Measurements from ENCODE around the gene TUBG2. TPM values are rescaled to one million over a fixed set of nuclear protein-coding genes. Genes with fewer than 3 reads are reported as not detected.

The TUBG2 gene
- total and polyA plus RNA-seq, 10 of the 15 experiments (the other 5 are each of a cell fraction or from before 2014, with no cell fraction given) = 1.2 to 12.5 (median 8.9) TPM

- TF ChIP-seq USF2 (IDR thresholded peaks at IDR 0.05; ENCODE audit: borderline replicate concordance, low read depth, low read length) = no peak
- no peak for TF ChIP-seq CBX5 (IDR thresholded peaks at IDR 0.05; ENCODE audit: low read depth)
- TF ChIP-seq SMC3 (IDR thresholded peaks at IDR 0.05; ENCODE audit: borderline replicate concordance, low read length) = no peak
Measured at GRCh38 chr17:42692489-42692888, 33.4 kb downstream of the TUBG2 start (continued).

GRCh38 chr17:42694524-42694923, 35.4 kb downstream of the TUBG2 start:
- Histone ChIP-seq H3K4me3 (no peak overlapping the region), H2AFZ (ENCODE audit: control insufficient read depth, low read depth, low read length) (no peak overlapping the region), H3K9ac (ENCODE audit: control insufficient read depth, insufficient read depth, low read length) (no peak overlapping the region), H3K4me2 (ENCODE audit: control insufficient read depth, insufficient read depth) (no peak overlapping the region), H3K27ac (ENCODE audit: control insufficient read depth, insufficient read depth) (no peak overlapping the region), H3K9me3 (replicated peaks; ENCODE audit: control insufficient read depth, insufficient read depth, low read length) (no peaks in the 10 kb centered on the region), H4K20me1 (ENCODE audit: control insufficient read depth, insufficient read depth) (no peaks in the 10 kb centered on the region), H3K27me3 (replicated peaks in 1 of 2; ENCODE audit: control insufficient read depth in 2 of 2, insufficient read depth in 2 of 2, low read length in 1 of 2) (no peaks in the 10 kb centered on the region), H3K36me3 (ENCODE audit: control insufficient read depth in 2 of 2, insufficient read depth in 2 of 2, low read length in 1 of 2) (peaks cover 20 to 32% of the 10 kb centered on the region in 2 experiments), H3K79me2 (ENCODE audit: control insufficient read depth, insufficient read depth, low read length) (no peaks in the 10 kb centered on the region), H3K4me1 (ENCODE audit: control insufficient read depth, insufficient read depth, low read length) (no peaks in the 10 kb centered on the region)
- FAIRE-seq (no peak), DNase-seq (ENCODE audit: low read depth, low spot score) (no peak), ATAC-seq (no peak)
- no peak for TF ChIP-seq MTA2 (IDR thresholded peaks at IDR 0.05; ENCODE audit: low read depth)
- TF ChIP-seq NFIC (IDR thresholded peaks at IDR 0.05; ENCODE audit: low read depth, low read length) = no peak
- no peak for TF ChIP-seq PRDM15 (CRISPR knock-in tag; IDR thresholded peaks at IDR 0.05)
- TF ChIP-seq ZNF207 (IDR thresholded peaks at IDR 0.05; ENCODE audit: borderline replicate concordance) = no peak
- CTCF ChIA-PET = interaction anchor here (2.4 kb wide), 1 partner anchor 14 kb away, joined by 7 read pairs; no protein-coding TSS in a partner anchor
- BruUV-seq (replicated peaks) = no TSS peak
- intact Hi-C loops (cut with micrococcal nuclease; ENCODE audit: unreplicated experiment) = no loop called here
- RAD21 ChIA-PET (ENCODE audit: unreplicated experiment) = no interaction called here
- POLR2A ChIA-PET = interaction anchor here (0.7 to 1.2 kb wide), 2 partner anchors 11 to 108 kb away, joined by 4 to 6 read pairs; no protein-coding TSS in a partner anchor
- in situ Hi-C loops (cut with MboI) = no loop called here
- SMC1A ChIA-PET (ENCODE audit: uncharacterized antibody, unreplicated experiment) = no interaction called here
- 81% methylated on average over 3 of the region's 3 CpGs for WGBS (ENCODE audit: insufficient coverage, insufficient replicate concordance, low lambda C conversion rate, missing lambda C conversion rate)
